NCI-H2196 treated with DMSO at 0.1 percent for 48 hours (cell line): ENCODE measurements around the gene AGPAT2.

Experiments
- DNase-seq: peaks from one replicate; lab custom pipeline; 2025; ENCODE audit not compliant: unreplicated experiment; lab: John Stamatoyannopoulos, UW

The AGPAT2 gene

GRCh38 chr9:136664000-136664915 lies 23.0 kb downstream of the AGPAT2 start:
- no peak for DNase-seq

DNA sequence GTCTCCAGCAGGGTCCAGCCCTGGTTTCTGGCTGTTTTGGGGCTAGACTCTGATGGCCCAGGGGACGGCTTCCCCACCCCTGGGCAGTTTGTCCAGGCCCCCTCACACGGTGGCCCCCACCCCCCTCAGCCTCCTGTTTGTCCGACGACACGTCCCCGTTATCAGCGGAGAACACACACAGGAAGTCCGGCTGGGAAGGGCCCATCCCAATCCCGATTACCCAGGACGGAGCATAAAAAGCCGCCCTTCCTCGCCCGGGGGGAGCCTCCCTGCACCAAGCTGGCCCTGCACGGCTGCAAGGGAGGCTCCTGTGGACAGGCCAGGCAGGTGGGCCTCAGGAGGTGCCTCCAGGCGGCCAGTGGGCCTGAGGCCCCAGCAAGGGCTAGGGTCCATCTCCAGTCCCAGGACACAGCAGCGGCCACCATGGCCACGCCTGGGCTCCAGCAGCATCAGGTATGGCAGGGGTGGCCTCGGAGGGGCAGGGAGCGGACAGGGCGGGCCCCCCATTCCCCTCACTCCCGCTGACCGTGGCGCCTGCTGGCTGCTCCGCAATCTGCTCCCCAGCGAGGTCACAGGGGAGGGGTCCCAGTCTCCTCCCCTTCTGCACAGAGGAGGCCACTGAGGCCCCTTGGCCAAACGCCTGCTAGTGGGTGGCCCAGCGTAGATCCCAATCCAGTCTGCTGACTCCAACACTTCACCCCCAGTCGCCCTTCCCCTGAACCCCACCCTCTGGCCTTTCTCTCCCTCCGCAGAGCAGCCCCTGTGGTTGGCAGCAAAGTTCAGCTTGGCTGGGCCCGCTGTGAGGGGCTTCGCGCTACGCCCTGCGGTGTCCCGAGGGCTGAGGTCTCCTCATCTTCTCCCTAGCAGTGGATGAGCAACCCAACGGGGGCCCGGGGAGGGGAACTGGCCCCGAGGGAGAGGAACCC lies 24.3 kb downstream of the AGPAT2 start, which contains the start of gene EGFL7:
Gene EGFL7, plus strand, starts transcription at position 261 of the 926 bp plus-strand sequence. CDS start 5,367 bp downstream, outside the sequence.
- no peak for DNase-seq

DNA sequence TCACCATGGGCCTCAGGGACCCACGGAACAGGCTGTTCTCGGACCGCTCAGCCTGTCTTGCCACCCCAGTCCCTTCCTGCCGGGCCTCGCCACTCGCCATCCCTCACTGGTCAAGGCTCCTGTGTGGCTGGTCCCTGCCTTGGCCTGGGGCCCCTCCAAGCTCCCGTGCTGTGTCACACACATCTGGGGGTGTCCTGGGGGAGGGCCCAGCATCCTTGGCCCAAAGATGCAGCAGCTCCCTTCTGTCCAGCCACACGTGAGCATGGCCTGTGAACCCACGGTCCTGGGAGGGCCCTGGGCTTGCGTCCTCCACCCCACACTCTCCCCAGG lies 25.0 kb downstream of the AGPAT2 start:
- no peak for DNase-seq

DNA sequence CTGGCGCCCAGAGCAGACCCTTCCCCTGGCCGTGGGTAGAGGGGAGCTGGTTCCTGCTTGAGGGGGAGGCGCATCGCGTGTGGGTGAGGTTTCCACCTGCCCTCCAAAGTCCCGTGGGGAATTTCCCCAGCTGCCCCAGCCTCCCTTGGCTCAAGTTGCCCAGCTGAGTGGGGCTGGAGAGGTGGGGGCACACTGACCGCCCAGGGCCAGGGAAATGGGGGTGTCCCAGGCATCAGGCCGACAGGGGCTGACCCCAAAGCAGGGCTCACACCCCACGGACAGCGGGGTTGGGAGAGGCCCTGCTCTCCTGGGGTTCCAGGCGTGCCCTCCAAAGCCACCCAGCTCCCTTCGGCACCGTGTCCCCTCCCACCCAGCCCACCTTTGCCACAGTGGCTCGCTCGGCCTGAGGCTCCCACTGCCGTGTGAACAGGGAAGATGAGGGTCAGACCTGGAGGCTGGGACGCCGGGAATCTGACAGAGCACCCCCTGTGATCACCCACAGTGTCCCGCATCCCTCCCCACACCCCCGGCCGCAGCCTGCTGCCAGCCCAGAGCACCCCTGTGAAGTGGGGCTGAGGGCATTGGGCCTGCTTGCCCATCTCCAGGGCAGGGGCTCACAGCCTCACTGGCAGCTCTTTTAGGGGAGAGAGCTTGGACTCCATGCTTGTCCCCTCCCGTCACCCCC lies 25.5 kb downstream of the AGPAT2 start:
- DNase-seq, result no peak

GRCh38 chr9:136660971-136661550 lies 26.2 kb downstream of the AGPAT2 start:
- DNase-seq, result no peak

DNA sequence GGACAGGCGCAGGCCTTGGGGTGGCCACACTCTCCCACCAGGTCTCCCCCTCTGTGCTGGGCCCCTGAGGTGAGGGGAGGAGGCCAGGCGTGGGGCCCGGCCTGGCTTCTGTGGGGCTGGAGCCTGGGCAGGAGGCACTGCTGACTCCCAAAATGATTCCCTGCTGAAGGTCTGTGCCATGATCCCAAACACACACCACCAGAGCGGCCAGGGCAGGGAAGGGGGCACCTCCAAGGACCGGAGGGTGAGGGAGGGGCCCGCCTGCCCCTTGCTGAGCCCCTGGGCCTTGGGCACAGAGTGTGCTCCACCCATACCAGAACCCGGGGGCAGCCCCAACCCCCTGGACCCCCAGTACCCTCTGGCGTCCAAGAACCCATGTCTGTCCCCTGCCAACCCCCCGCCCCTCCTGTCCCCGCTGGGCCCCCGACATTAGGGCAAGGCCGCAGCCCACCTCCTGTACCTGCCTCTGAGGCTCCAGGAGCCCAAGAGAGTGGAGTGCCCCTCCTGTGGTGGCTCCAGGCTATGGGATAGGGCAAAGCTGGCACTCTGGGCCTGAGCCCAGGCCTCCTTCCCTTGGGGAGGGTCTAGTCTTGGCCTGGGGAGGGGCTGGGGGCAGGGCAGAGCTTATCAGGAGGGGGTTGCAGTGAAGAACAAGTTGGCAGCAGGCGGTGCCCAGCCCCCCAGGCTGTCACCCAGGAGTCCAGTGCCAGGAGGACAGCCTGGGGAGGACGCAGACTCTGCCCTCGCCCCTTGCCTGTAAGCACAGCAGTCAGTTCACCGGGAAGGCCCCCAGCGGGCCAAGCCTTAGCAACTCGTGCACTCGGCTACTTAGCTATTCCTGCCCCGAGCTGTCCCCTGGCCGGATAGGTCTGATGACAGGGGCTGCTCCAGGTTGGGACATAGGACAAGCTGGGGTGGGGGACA lies 27.1 kb downstream of the AGPAT2 start:
- DNase-seq, result no peak

GRCh38 chr9:136658849-136659535 lies 28.3 kb downstream of the AGPAT2 start:
- no peak for DNase-seq

GRCh38 chr9:136657974-136658848 lies 29.0 kb downstream of the AGPAT2 start:
- no peak for DNase-seq

DNA sequence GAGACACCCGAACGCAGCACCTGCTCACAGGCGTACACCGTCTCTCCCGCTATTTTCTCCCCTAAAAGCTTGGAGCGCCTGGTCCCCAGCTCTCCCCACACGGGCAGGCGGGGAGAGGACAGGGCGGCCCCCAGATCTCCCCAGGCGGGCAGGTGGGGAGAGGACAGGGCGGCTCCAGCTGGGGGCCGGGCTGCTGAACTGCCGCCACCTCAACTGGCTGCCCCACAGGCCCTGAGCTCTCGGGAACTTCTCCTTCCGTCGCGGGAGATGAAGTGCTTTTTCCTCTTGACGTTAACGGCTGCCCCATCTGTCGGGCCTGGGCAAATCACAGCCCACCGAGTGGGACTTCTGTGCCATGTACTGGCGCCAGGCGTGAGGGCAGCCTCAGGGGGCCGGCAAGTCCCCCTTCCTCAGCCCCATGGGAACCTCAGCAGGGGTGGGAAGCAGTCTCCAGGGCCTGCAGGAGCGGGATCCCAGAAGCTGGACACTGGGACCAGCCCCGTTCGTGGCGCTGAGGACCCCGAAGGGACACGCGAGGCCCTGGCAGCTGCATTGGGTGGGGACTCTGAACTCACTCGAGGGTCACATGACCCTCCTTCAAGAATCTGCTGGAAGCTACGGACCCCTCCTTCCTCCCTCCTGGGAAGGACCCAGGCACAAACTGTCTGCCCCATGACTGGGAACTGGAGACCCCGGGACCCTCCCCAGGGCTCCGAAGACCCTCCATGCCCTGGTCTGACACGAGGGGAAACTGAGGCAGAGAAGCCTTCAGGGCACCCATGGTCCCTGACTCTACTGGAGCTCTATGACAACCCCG lies 30.3 kb downstream of the AGPAT2 start:
- DNase-seq, result no peak

DNA sequence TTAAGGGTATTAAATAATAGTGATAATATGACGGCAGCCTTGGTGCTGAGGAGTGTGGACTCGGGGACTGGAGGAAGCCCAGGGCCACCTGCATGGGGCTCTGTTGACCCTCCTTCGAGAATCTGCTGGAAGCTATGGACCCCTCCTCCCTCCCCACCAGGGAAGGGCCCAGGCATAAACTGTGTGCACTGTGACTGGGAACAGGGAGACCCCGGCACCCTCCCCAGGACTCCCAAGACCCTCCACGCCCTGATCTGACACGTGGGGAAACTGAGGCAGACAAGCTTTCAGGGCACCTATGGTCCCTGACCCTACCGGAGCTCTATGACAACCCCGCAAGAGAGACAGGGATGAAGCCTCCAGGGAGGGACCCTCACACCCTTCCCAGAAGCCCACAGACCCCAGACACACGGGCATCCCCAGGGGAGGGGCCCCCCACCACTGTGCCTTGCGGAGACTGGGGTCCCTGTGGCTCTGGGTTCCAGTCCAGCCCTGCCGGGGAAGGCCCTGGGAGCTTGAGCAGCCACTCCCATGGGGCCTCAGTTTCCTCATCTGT lies 31.0 kb downstream of the AGPAT2 start:
- DNase-seq, result no peak

GRCh38 chr9:136655536-136656182 lies 31.6 kb downstream of the AGPAT2 start:
- DNase-seq, result no peak

DNA sequence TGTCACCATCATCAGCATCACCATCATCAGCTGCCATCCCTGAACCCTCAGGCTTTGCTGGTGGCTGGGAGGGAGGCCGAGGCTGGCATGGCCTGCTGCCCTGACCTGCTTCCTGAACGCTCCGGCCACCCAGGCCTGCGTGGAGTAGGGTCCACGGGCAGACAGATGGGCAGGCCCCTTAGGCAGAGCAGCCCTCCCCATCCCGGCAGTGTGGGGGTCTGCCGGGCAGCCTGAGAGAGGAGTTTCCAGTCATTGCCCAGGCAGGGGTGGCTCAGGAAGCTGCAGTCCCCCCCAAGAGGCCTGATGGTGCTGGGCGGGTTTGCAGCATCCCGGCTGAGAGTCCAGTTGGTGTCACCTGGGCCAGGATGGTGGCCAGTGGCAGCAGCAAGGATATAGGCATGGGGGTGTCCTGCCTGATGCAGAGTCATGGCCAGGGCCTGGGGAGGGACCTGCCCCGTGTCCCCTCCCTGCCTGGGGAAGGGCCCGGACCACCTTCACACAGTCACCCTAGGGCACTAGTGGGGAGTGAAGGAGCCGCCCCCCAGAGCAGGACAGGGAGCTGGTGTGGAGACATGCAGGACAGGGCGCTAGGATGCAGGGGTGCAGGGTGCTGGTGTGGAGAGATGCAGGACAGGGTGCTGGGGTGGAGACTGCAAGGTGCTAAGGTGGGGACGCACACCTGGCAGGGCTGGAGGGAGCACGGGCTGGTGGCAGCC lies 32.3 kb downstream of the AGPAT2 start:
- no peak for DNase-seq

DNA sequence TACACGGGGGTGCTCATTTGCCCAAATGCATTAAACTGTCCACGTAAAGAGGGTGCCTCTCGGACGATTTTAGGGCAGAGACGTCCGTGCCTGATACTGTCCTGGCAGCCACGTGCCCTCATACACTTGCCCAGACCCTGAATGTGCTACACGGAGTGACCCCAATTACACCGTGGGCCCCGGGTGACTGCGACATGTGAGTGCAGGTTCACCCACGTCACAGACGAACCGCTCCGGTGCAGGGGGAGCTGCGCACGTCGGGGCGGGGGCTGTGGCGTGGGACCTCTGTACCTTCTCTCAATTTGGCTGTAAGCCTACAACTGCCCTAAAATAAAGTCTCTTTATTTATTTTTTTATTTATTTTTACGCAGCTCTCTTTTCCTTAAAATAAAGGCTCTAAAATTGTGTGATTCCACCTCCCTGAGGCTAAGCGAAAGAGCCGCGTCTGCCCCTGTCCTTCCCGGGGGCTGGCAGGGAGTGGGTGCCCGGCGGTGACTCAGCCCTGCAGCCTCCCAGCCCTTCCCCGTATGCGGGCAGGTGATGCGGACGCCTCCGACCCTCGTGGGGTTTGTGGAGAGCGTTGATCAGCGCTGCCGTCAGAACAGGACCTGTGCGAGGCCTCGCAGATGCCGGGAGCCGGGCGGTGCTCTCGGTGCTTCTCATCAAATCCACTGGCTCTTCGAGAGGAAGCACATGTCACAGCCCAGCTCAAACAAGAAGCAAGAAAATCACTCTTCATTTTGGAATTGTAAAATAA lies 33.8 kb downstream of the AGPAT2 start:
- no peak for DNase-seq

- no peak for DNase-seq
Measured at GRCh38 chr9:136651860-136652259, 35.4 kb downstream of the AGPAT2 start.

- no peak for DNase-seq
Measured at GRCh38 chr9:136650648-136651047, 36.6 kb downstream of the AGPAT2 start.
